Psoas muscle (tissue), 8 donors: Measurements from ENCODE around the gene ALG8. TPM values are rescaled to one million over a fixed set of nuclear protein-coding genes. Genes with fewer than 3 reads are reported as not detected.

Experiments
- ATAC-seq, 4 donors: fragments of 200-7000 bp; cut with Tn5 transposase; one replicate each; pipeline ENCODE4 v1.9.1; 2020; ENCODE audit warnings: moderate library complexity in 3 of 4, mild to moderate bottlenecking in 2 of 4
- DNase-seq, 2 donors: peaks; one replicate each; pipeline ENCODE4 v3.0.0-alpha.2; 2020
- H3K27ac ChIP-seq: fragments of 200-600 bp; one replicate; pipeline ENCODE4 v1.8.0; 2022
- H3K27me3 ChIP-seq, 3 donors: fragments of 200-600 bp in 1 of 3; one replicate each; pipeline versions ENCODE4 v1.6.1 to v1.8.0; 2013 to 2022; ENCODE audit warnings: low read length in 2 of 3, mild to moderate bottlenecking in 2 of 3, moderate library complexity in 1 of 3; ENCODE audit not compliant: insufficient read depth in 3 of 3
- H3K36me3 ChIP-seq, 2 donors: fragments of 200-600 bp in 1 of 2; one replicate each; pipeline versions ENCODE4 v1.6.1 to v1.8.0; 2013 to 2022; ENCODE audit warnings: low read depth in 1 of 2, mild to moderate bottlenecking in 1 of 2, moderate library complexity in 1 of 2; ENCODE audit not compliant: insufficient read depth in 1 of 2
- H3K4me1 ChIP-seq: fragments of 200-600 bp; one replicate; pipeline ENCODE4 v1.8.0; 2022
- H3K4me3 ChIP-seq: fragments of 200-600 bp; one replicate; pipeline ENCODE4 v1.8.0; 2022; ENCODE audit warnings: mild to moderate bottlenecking
- H3K9me3 ChIP-seq: fragments of 200-600 bp; one replicate; pipeline ENCODE4 v1.8.0; 2022
- CTCF ChIP-seq: fragments of 200-600 bp; IDR thresholded peaks from one replicate; pipeline ENCODE4 v1.8.0; 2022; ENCODE audit warnings: antibody characterized with exemption
- WGBS, 3 donors: extraction: QIAGEN DNeasy Blood & Tissue Kit; methylation state at CpG; one replicate each; pipeline versions ENCODE4 v1.1.6 to v1.1.7; 2013; 5-methylcytosine and 5-hydroxymethylcytosine counted together
- intact Hi-C, 2 donors: fragments of 100-400 bp; cut with DNase I; formaldehyde crosslinking; loops; one replicate each; pipeline versions ENCODE4 v1.11.0 to v1.14.2; 2022
- polyA plus RNA-seq, 3 donors: library from polyadenylated mRNA; stranded (reverse); fragments of 200-250 nt; gene quantifications; one replicate each; pipeline ENCODE4 v1.2.3, GENCODE V29; 2013
- total RNA-seq, 4 donors: library from RNA; stranded (reverse); fragmentation: NEBNext Ultra II Directional in 2 of 4; extraction: Animal tissue kit (Norgen Biotek cat#: 25700) in 2 of 4; gene quantifications; one replicate each; pipeline versions ENCODE4 v1.2.1 to v1.2.4, GENCODE V29; 2021 to 2023
- donor health status: healthy with polysubstance abuse.
- donor health status: DM: no; HTN: no; CAD: no; lungs with moderate emphysema.
- donor health status: Bipolar disorder and iron deficiency.
- donor health status: healthy.
- donor health status: DM: yes; HTN: yes; CAD: no.
- donor health status: DM: no; HTN: no; CAD: no.
- donor health status: DM: no; HTN: no; CAD: no.
- donor health status: DM: yes; HTN: yes; CAD: no.

Gene ALG8
- total and polyA plus RNA-seq, 7 donors = 9.1 to 15.7 (median 11.4) TPM

- no peaks in the 10 kb centered on the region for H3K9me3 ChIP-seq
- TF ChIP-seq CTCF = no peak
- peaks cover 8% of the 10 kb centered on the region for H3K4me1 ChIP-seq
- 69 to 76% (median 71%) methylated on average over 4 of the region's 4 CpGs for WGBS, 3 donors
- no peak overlapping the region for H3K27ac ChIP-seq
- ATAC-seq (no peak), DNase-seq (no peak)
- no peaks in the 10 kb centered on the region for H3K36me3 ChIP-seq
- no peak overlapping the region for H3K4me3 ChIP-seq
- no peaks in the 10 kb centered on the region for H3K27me3 ChIP-seq
- intact Hi-C loops = loop anchor here in 1 of 2 donors (5.0 kb wide), 1 partner anchor 54 kb away; the partner anchor contains the start of gene ALG8
Measured at GRCh38 chr11:78083021-78083420, 56.4 kb downstream of the ALG8 start.

GRCh38 chr11:78082146-78082545 lies 57.3 kb downstream of the ALG8 start:
- no peak overlapping the region for H3K4me3 ChIP-seq
- H3K9me3 ChIP-seq = no peaks in the 10 kb centered on the region
- no peak for DNase-seq
- 81 to 82% (median 82%) methylated on average over 8 of the region's 8 CpGs for WGBS, 3 donors
- intact Hi-C loops = loop anchor here in 1 of 2 donors (5.0 kb wide), 1 partner anchor 55 kb away; the partner anchor contains the start of gene ALG8
- no peak for TF ChIP-seq CTCF
- ATAC-seq = no peak
- peaks cover 0 to 6% of the 10 kb centered on the region in 2 donors for H3K36me3 ChIP-seq
- peaks cover 16% of the 10 kb centered on the region for H3K4me1 ChIP-seq
- no peaks in the 10 kb centered on the region for H3K27me3 ChIP-seq
- H3K27ac ChIP-seq = no peak overlapping the region

- H3K4me1 ChIP-seq = peaks cover 22% of the 10 kb centered on the region
- no peak overlapping the region for H3K4me3 ChIP-seq
- intact Hi-C loops = loop anchor here in 1 of 2 donors (5.0 kb wide), 1 partner anchor 56 kb away; the partner anchor contains the start of gene ALG8
- no peak for ATAC-seq
- TF ChIP-seq CTCF = no peak
- H3K9me3 ChIP-seq = no peaks in the 10 kb centered on the region
- WGBS, 3 donors = 85 to 93% (median 89%) methylated on average over 6 of the region's 6 CpGs
- H3K36me3 ChIP-seq = peaks cover 0 to 6% of the 10 kb centered on the region in 2 donors
- H3K27me3 ChIP-seq = no peaks in the 10 kb centered on the region
- no peak overlapping the region for H3K27ac ChIP-seq
- DNase-seq = no peak
Measured at GRCh38 chr11:78081583-78081982, 57.8 kb downstream of the ALG8 start.

- peaks cover 0 to 6% of the 10 kb centered on the region in 2 donors for H3K36me3 ChIP-seq
- H3K4me1 ChIP-seq = peaks cover 26% of the 10 kb centered on the region
- H3K9me3 ChIP-seq = no peaks in the 10 kb centered on the region
- ATAC-seq (no peak), DNase-seq (no peak)
- intact Hi-C loops = loop anchor here in 1 of 2 donors (5.0 kb wide), 1 partner anchor 56 kb away; the partner anchor contains the start of gene ALG8
- no peaks in the 10 kb centered on the region for H3K27me3 ChIP-seq
- no peak for TF ChIP-seq CTCF
- no peak overlapping the region for H3K27ac ChIP-seq
- WGBS, 3 donors = 76 to 86% (median 83%) methylated on average over 11 of the region's 11 CpGs
- peak overlapping the region; percentile 81 for H3K4me3 ChIP-seq
Measured at GRCh38 chr11:78080818-78081495, 58.5 kb downstream of the ALG8 start.
